Measurements from ENCODE around the gene LTF.

LTF gene

DNA sequence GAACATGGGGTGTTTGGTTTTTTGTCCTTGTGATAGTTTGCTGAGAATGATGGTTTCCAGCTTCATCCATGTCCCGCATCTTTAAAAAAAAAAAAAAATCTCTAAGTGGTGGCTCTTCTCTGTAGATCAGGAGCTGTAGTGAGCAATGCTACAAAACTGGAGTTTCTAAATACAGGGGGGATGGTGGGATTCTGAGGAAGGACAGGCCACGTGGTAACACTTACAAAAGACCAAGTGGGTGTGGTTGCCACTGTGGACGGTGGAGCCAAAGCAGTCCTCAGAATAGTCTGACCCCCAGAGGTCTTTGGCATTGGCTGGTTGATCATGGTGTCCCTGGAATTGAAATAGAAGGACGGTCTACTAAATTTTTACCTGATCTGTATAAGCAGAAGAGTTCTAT, 50.0 kb downstream of the LTF start:
- Histone ChIP-seq H3K79me2 (ENCODE audit: low read length) (no peaks in the 10 kb centered on the region), H4K20me1 (ENCODE audit: insufficient read depth, low read length) (no peaks in the 10 kb centered on the region), H3K4me2 (ENCODE audit: low read length) (no peak overlapping the region), H3K9me3 (ENCODE audit: insufficient read depth, low read length) (no peaks in the 10 kb centered on the region), H2AFZ (ENCODE audit: low read depth, low read length) (no peak overlapping the region), H3K4me3 (ENCODE audit: low read length) (no peak overlapping the region), H3K9ac (ENCODE audit: low read length) (no peak overlapping the region), H3K27ac (ENCODE audit: low read length) (no peak overlapping the region), H3K27me3 (ENCODE audit: low read depth, low read length) (peaks cover 17% of the 10 kb centered on the region), H3K36me3 (replicated peaks; ENCODE audit: low read depth, low read length) (no peaks in the 10 kb centered on the region), H3K4me1 (ENCODE audit: low read length) (peaks cover 15% of the 10 kb centered on the region)
- TF ChIP-seq, protein P1, sequence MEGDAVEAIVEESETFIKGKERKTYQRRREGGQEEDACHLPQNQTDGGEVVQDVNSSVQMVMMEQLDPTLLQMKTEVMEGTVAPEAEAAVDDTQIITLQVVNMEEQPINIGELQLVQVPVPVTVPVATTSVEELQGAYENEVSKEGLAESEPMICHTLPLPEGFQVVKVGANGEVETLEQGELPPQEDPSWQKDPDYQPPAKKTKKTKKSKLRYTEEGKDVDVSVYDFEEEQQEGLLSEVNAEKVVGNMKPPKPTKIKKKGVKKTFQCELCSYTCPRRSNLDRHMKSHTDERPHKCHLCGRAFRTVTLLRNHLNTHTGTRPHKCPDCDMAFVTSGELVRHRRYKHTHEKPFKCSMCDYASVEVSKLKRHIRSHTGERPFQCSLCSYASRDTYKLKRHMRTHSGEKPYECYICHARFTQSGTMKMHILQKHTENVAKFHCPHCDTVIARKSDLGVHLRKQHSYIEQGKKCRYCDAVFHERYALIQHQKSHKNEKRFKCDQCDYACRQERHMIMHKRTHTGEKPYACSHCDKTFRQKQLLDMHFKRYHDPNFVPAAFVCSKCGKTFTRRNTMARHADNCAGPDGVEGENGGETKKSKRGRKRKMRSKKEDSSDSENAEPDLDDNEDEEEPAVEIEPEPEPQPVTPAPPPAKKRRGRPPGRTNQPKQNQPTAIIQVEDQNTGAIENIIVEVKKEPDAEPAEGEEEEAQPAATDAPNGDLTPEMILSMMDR (IDR thresholded peaks at IDR 0.05; ENCODE audit: low read depth, low read length): no peak
- TF ChIP-seq EZH2phosphoT487 (IDR thresholded peaks at IDR 0.05; ENCODE audit: low read depth): no peak

DNA sequence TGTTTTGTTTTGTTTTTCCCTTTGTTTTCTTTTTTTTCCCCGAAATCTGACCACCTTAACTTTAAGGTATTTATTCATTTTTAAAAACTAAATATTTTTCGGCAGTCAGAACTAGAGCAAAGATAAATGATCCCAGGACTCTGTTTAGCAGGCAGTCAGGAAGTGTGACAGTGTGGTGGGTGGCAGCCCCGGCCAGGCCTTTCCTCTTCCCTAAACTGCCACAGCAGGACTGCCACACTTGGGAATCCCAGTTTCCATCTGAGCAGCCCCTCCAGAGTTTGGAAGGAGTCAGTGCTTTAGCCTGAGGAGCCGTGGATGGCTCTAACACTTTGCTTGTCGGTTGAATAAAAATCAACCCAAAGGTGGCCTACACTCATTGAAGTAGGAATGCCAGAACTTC, 50.8 kb downstream of the LTF start:
- Histone ChIP-seq H3K9me3 (ENCODE audit: insufficient read depth, low read length) (no peaks in the 10 kb centered on the region), H3K27me3 (ENCODE audit: low read depth, low read length) (peaks cover 17% of the 10 kb centered on the region), H3K79me2 (ENCODE audit: low read length) (no peaks in the 10 kb centered on the region), H3K4me2 (ENCODE audit: low read length) (no peak overlapping the region), H3K36me3 (replicated peaks; ENCODE audit: low read depth, low read length) (no peaks in the 10 kb centered on the region), H3K27ac (ENCODE audit: low read length) (no peak overlapping the region), H3K4me1 (ENCODE audit: low read length) (peaks cover 15% of the 10 kb centered on the region), H2AFZ (ENCODE audit: low read depth, low read length) (no peak overlapping the region), H4K20me1 (ENCODE audit: insufficient read depth, low read length) (no peaks in the 10 kb centered on the region), H3K9ac (ENCODE audit: low read length) (no peak overlapping the region), H3K4me3 (ENCODE audit: low read length) (no peak overlapping the region)
- TF ChIP-seq, protein P1 (IDR thresholded peaks at IDR 0.05; ENCODE audit: low read depth, low read length): no peak
- no peak for TF ChIP-seq EZH2phosphoT487 (IDR thresholded peaks at IDR 0.05; ENCODE audit: low read depth)

DNA sequence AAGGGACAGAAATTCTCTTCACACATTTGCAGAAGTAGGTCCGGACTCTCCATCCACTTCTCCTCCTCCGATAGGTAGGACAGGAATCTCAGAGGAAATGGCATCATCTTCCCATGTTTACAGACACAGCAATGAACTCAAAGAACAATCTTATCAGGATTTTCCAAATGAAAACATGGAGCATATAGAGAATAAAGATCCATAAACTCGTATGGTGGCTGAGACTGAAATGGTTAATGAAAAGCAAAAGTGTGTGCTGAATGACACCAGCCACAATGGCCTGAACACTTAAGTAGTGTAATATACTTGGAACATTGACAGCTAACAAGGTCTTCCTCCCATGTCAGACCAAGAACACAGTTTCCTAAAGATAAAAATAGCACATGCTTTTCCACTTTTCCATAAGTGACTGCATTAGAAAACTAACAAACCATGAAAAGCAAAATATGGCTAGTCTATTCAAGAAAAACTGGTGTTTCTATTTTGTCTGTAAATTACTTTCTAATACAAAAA, 51.9 kb downstream of the LTF start:
- Histone ChIP-seq H3K9me3 (ENCODE audit: insufficient read depth, low read length) (no peaks in the 10 kb centered on the region), H3K4me2 (ENCODE audit: low read length) (no peak overlapping the region), H3K27ac (ENCODE audit: low read length) (no peak overlapping the region), H3K4me3 (ENCODE audit: low read length) (no peak overlapping the region), H3K4me1 (ENCODE audit: low read length) (peaks cover 18% of the 10 kb centered on the region), H3K36me3 (replicated peaks; ENCODE audit: low read depth, low read length) (no peaks in the 10 kb centered on the region), H3K27me3 (ENCODE audit: low read depth, low read length) (peaks cover 24% of the 10 kb centered on the region), H2AFZ (ENCODE audit: low read depth, low read length) (no peak overlapping the region), H4K20me1 (ENCODE audit: insufficient read depth, low read length) (no peaks in the 10 kb centered on the region), H3K9ac (ENCODE audit: low read length) (no peak overlapping the region), H3K79me2 (ENCODE audit: low read length) (no peaks in the 10 kb centered on the region)
- TF ChIP-seq, protein P1 (IDR thresholded peaks at IDR 0.05; ENCODE audit: low read depth, low read length): no peak
- no peak for TF ChIP-seq EZH2phosphoT487 (IDR thresholded peaks at IDR 0.05; ENCODE audit: low read depth)

DNA sequence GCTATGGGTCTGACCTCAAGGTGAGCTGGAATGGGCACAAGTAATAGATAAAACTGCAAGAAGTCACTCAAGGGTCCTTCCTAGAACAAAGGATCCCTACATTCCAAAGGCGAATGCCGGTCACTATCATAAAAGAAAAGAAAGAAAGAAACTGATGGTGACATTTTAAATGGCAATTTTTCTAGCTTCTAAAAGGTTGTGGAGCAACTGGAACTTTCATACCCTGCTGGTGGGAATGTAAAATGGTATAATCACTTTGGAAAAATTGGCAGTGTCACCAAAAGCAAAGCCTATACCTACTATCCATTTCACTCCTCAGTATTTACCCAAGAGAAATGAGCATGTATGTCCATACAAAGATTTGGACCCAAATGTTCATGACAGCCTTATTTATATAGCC, 53.4 kb downstream of the LTF start:
- no peak overlapping the region for H3K4me2 ChIP-seq (ENCODE audit: low read length)
- H3K36me3 ChIP-seq (replicated peaks; ENCODE audit: low read depth, low read length): no peaks in the 10 kb centered on the region
- H3K27ac ChIP-seq (ENCODE audit: low read length): no peak overlapping the region
- H3K9ac ChIP-seq (ENCODE audit: low read length): no peak overlapping the region
- no peaks in the 10 kb centered on the region for H3K79me2 ChIP-seq (ENCODE audit: low read length)
- TF ChIP-seq, protein P1 (IDR thresholded peaks at IDR 0.05; ENCODE audit: low read depth, low read length): no peak
- no peak for TF ChIP-seq EZH2phosphoT487 (IDR thresholded peaks at IDR 0.05; ENCODE audit: low read depth)
- no peaks in the 10 kb centered on the region for H3K9me3 ChIP-seq (ENCODE audit: insufficient read depth, low read length)
- no peak overlapping the region for H3K4me3 ChIP-seq (ENCODE audit: low read length)
- H2AFZ ChIP-seq (ENCODE audit: low read depth, low read length): no peak overlapping the region
- H3K4me1 ChIP-seq (ENCODE audit: low read length): peaks cover 28% of the 10 kb centered on the region
- H4K20me1 ChIP-seq (ENCODE audit: insufficient read depth, low read length): no peaks in the 10 kb centered on the region
- peaks cover 16% of the 10 kb centered on the region for H3K27me3 ChIP-seq (ENCODE audit: low read depth, low read length)

Measured in OCI-LY3 (cell line).